HUES6 (cell line): ENCODE measurements around the gene PHC2.

Source experiments
- H3K27ac ChIP-seq: 2 replicates; pipeline ENCODE4 v1.7.0; 2013; ENCODE audit warnings: low read depth, mild to moderate bottlenecking, low read length, inconsistent platforms
- H3K27me3 ChIP-seq: 2 replicates; pipeline ENCODE4 v1.6.1; 2013; ENCODE audit warnings: low read length; ENCODE audit not compliant: control insufficient read depth, insufficient read depth
- H3K36me3 ChIP-seq: 2 replicates; pipeline ENCODE4 v1.6.1; 2013; ENCODE audit warnings: low read length; ENCODE audit not compliant: control insufficient read depth, insufficient read depth
- H3K4me1 ChIP-seq: 2 replicates; pipeline ENCODE4 v1.6.1; 2013; ENCODE audit warnings: low read length; ENCODE audit not compliant: control insufficient read depth, insufficient read depth
- H3K4me3 ChIP-seq: 2 replicates; pipeline ENCODE4 v1.5.1; 2013; ENCODE audit warnings: low read depth, low read length
- H3K9ac ChIP-seq: one replicate; pipeline ENCODE4 v1.6.1; 2013; ENCODE audit warnings: mild to moderate bottlenecking, low read length
- H3K9me3 ChIP-seq: 2 replicates; pipeline ENCODE4 v1.6.1; 2013; ENCODE audit warnings: low read depth, low read length; ENCODE audit not compliant: control insufficient read depth, insufficient read depth

Gene PHC2

GRCh38 chr1:33465316-33465715 lies 34.4 kb upstream of the PHC2 start:
- H3K9me3 ChIP-seq: no peaks in the 10 kb centered on the region
- no peaks in the 10 kb centered on the region for H3K27me3 ChIP-seq
- H3K4me1 ChIP-seq: peaks cover 6% of the 10 kb centered on the region; the same call in 1 of the 2 replicates
- H3K4me3 ChIP-seq: no peak overlapping the region
- H3K36me3 ChIP-seq: no peaks in the 10 kb centered on the region
- no peak overlapping the region for H3K9ac ChIP-seq
- no peak overlapping the region for H3K27ac ChIP-seq

GRCh38 chr1:33464552-33464951 lies 33.7 kb upstream of the PHC2 start:
- Histone ChIP-seq H3K27me3 (no peaks in the 10 kb centered on the region), H3K9ac (no peak overlapping the region), H3K9me3 (no peaks in the 10 kb centered on the region), H3K27ac (no peak overlapping the region), H3K4me1 (peaks cover 6% of the 10 kb centered on the region; the same call in 1 of the 2 replicates), H3K4me3 (no peak overlapping the region), H3K36me3 (no peaks in the 10 kb centered on the region)

DNA sequence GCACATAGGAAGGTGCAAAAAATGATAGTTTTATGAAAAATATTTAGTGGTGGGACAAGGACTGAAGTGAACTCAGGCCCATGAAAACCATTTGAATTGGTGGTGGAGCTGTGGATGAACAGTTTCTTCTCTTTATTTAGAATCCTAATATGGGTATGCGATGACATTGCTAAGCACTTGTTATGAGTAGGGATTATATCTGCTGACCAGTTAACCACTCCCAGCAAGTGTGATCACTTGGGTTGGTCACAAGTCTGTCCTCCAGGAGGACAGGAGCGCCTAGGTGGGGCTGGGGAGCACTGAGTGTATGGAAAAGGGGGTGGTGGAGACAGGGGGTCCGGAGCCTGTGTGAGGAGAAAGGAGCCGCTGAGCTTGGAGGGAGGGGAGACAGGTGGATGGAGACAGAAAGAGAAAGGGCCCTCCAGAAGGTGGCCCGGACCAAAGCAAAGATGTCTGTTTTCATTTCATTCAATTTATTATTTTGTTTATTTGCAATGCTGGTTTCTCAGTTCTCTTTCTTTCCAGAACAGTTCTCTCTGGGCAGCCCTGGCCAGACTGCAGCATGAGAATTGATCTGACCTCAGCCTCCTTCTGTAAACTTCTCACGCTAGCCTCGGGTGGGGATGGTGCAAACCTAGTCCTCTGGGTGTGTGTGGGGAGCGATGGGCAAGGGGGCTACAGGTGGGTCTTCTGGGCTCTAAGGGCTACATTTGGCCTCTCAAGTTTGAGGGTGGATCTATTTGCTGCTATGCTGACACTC lies 31.7 kb upstream of the PHC2 start:
- no peaks in the 10 kb centered on the region for H3K36me3 ChIP-seq
- H3K27me3 ChIP-seq: no peaks in the 10 kb centered on the region
- no peaks in the 10 kb centered on the region for H3K9me3 ChIP-seq
- H3K4me1 ChIP-seq: no peaks in the 10 kb centered on the region; the same call in 1 of the 2 replicates
- no peak overlapping the region for H3K27ac ChIP-seq
- H3K4me3 ChIP-seq: no peak overlapping the region
- H3K9ac ChIP-seq: no peak overlapping the region

GRCh38 chr1:33460947-33461629 lies 30.2 kb upstream of the PHC2 start:
- Histone ChIP-seq H3K27me3 (no peaks in the 10 kb centered on the region), H3K36me3 (no peaks in the 10 kb centered on the region), H3K4me1 (no peaks in the 10 kb centered on the region; the same call in 1 of the 2 replicates), H3K9ac (no peak overlapping the region), H3K4me3 (no peak overlapping the region), H3K27ac (no peak overlapping the region), H3K9me3 (no peaks in the 10 kb centered on the region)

- Histone ChIP-seq H3K9ac (no peak overlapping the region), H3K27me3 (no peaks in the 10 kb centered on the region), H3K9me3 (no peaks in the 10 kb centered on the region), H3K4me3 (no peak overlapping the region), H3K36me3 (no peaks in the 10 kb centered on the region), H3K4me1 (peaks cover 3% of the 10 kb centered on the region; the same call in 1 of the 2 replicates), H3K27ac (no peak overlapping the region)
These were observed 29.2 kb upstream of the PHC2 start for GRCh38 chr1:33460144-33460543.

DNA sequence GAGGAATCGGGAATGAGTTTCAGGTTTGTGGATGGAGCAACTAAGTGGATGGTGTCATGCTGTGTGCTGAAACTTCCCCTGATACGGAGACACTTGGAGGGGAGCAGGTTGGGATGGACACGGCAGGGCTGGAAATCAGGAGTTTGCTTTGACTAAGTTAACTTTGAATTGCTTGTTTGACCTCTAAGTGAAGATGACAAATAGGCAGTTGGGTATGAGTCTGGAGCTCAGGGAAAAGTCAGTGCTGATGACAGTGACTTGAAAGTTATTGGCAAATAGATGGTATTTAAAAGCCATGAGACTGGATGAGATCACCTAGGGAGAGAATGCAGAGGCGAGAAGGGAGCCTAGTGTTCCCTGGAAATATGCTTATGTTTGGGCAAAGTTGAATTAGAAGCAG lies 28.8 kb upstream of the PHC2 start:
- H3K4me3 ChIP-seq: no peak overlapping the region
- no peak overlapping the region for H3K27ac ChIP-seq
- H3K36me3 ChIP-seq: no peaks in the 10 kb centered on the region
- H3K9me3 ChIP-seq: no peaks in the 10 kb centered on the region
- no peak overlapping the region for H3K9ac ChIP-seq
- peaks cover 3% of the 10 kb centered on the region; the same call in 1 of the 2 replicates for H3K4me1 ChIP-seq
- no peaks in the 10 kb centered on the region for H3K27me3 ChIP-seq

- Histone ChIP-seq H3K4me1 (peaks cover 3% of the 10 kb centered on the region; the same call in 1 of the 2 replicates), H3K4me3 (no peak overlapping the region), H3K27ac (no peak overlapping the region), H3K36me3 (no peaks in the 10 kb centered on the region), H3K9me3 (no peaks in the 10 kb centered on the region), H3K9ac (no peak overlapping the region), H3K27me3 (no peaks in the 10 kb centered on the region)
These were observed 25.6 kb upstream of the PHC2 start for GRCh38 chr1:33456502-33456886.

- no peak overlapping the region for H3K27ac ChIP-seq
These were observed 24.9 kb upstream of the PHC2 start for GRCh38 chr1:33455539-33456501.

GRCh38 chr1:33454646-33455282 lies 23.9 kb upstream of the PHC2 start:
- Histone ChIP-seq H3K9ac (no peak overlapping the region), H3K9me3 (no peaks in the 10 kb centered on the region), H3K4me3 (no peak overlapping the region), H3K27me3 (no peaks in the 10 kb centered on the region), H3K4me1 (peaks cover 3% of the 10 kb centered on the region; the same call in 1 of the 2 replicates), H3K27ac (no peak overlapping the region), H3K36me3 (no peaks in the 10 kb centered on the region)

More at GRCh38 chr1:33455539-33456501, 24.9 kb upstream of the PHC2 start:
- Histone ChIP-seq H3K36me3 (no peaks in the 10 kb centered on the region), H3K9ac (no peak overlapping the region), H3K4me1 (peaks cover 3% of the 10 kb centered on the region; the same call in 1 of the 2 replicates), H3K9me3 (no peaks in the 10 kb centered on the region), H3K4me3 (no peak overlapping the region), H3K27me3 (no peaks in the 10 kb centered on the region)

DNA sequence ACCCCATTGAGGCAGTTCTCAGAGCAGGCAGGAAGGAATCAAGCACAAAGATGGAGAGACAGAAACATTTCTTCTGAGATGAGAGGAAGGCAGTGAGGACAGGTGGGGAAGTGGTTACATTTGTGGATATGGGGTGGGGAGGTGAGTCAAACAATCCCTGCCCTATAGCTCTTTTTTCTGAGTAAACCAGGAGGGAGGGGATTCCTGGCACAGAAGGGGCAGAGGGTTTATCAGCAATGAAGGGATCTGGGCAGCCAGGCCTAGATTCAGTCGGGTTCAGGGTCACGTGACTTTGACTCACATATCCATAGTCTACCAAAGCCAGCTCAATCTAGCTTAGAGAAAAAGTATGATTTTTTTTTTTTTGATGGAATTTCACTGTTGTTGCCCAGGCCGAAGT lies 15.7 kb upstream of the PHC2 start:
- H3K9ac ChIP-seq: no peak overlapping the region
- H3K4me3 ChIP-seq: no peak overlapping the region
- H3K9me3 ChIP-seq: no peaks in the 10 kb centered on the region
- no peak overlapping the region for H3K27ac ChIP-seq
- peaks cover 7% of the 10 kb centered on the region; the same call in 1 of the 2 replicates for H3K4me1 ChIP-seq
- H3K27me3 ChIP-seq: no peaks in the 10 kb centered on the region; the same call in 1 of the 2 replicates
- no peaks in the 10 kb centered on the region for H3K36me3 ChIP-seq
